ENCODE data around the gene KNSTRN.

GRCh38 chr15:40365624-40366456 lies 16.7 kb upstream of the KNSTRN start:
- no peak for TF ChIP-seq CTCF (IDR thresholded peaks at IDR 0.05; ENCODE audit: insufficient read depth, low read length, poor library complexity, severe bottlenecking)
- no peak for TF ChIP-seq EZH2phosphoT487 (conservative IDR thresholded peaks at IDR 0.05; ENCODE audit: low read length)
